A673 (cell line): ENCODE measurements around the gene SH3BP5L.

Experiments used
- EZH2 ChIP-seq: fragments of 200-600 bp; sonication (generic); IDR thresholded peaks from 2 replicates; pipeline ENCODE4 v1.6.1; 2017; ENCODE audit warnings: borderline replicate concordance, low read depth, mild to moderate bottlenecking, mixed read lengths, antibody characterized with exemption, low read length; ENCODE audit not compliant: poor library complexity, severe bottlenecking
- TF ChIP-seq, protein P1 (sequence below): fragments of 300-800, 200-600 bp; sonication (generic); conservative IDR thresholded peaks from 2 replicates; pipeline ENCODE4 v1.5.1; 2017; ENCODE audit warnings: low read depth, mild to moderate bottlenecking, antibody characterized with exemption, low read length, moderate library complexity, mixed read lengths

- TF ChIP-seq, protein P1, sequence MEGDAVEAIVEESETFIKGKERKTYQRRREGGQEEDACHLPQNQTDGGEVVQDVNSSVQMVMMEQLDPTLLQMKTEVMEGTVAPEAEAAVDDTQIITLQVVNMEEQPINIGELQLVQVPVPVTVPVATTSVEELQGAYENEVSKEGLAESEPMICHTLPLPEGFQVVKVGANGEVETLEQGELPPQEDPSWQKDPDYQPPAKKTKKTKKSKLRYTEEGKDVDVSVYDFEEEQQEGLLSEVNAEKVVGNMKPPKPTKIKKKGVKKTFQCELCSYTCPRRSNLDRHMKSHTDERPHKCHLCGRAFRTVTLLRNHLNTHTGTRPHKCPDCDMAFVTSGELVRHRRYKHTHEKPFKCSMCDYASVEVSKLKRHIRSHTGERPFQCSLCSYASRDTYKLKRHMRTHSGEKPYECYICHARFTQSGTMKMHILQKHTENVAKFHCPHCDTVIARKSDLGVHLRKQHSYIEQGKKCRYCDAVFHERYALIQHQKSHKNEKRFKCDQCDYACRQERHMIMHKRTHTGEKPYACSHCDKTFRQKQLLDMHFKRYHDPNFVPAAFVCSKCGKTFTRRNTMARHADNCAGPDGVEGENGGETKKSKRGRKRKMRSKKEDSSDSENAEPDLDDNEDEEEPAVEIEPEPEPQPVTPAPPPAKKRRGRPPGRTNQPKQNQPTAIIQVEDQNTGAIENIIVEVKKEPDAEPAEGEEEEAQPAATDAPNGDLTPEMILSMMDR, result no peak
- TF ChIP-seq EZH2, result no peak
Measured at GRCh38 chr1:248778906-248779305, 46.8 kb downstream of the SH3BP5L start.
